ENCODE results near the gene ZNF470.

The ZNF470 gene

DNA sequence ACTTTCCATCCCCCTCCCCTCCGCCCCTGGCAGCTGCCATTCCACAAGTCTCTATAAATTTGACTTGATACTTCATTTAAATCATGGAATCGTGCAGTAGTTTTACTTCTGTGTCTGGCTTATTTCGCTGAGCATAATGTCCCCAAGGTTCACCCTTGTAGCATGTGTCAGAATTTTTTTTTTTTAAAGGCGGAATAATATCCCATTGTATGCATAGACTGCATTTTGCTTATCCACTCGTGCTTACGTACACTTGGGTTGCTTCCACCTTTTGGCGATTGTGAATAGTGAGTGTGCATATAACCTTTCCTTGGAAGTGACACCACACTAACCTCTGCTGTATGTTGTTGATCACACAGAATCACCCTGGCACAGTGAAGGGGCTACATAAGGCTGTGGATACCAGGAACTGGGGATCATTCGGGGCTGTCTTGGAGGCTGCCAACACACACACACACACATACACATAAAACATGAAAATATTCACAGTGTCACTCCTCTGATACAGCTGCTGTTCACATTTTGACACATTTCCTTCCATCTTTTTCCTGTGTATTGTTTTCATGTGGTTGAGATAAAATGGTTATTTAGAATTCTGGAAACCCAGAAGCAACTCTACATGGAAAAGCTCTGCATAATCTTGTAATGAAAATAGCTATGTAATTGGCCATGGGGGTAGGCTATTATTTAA lies 41.2 kb downstream of the ZNF470 start:
- no peak for DNase-seq (ENCODE audit: low read depth in 2 of 2)

DNA sequence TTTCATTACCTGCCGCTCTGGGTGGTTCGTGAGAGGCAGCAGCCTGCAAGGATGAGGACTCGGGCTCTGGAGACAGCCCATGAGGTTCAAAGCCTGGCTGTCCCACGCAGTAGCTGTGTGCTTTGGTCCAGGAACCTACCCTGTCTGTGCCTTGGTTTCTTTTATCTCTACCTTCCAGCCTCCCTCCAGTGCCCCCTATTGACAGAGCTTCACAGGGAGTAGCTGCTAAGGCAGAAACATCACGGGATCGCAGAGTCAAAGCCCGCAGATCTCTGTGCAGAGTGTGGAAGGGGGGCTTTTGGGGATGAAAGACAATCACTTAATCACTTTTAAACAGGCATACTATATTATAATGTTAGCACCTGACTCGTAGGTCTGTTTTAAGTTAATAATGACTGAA lies 44.0 kb downstream of the ZNF470 start:
- no peak for DNase-seq (ENCODE audit: low read depth in 2 of 2)

DNA sequence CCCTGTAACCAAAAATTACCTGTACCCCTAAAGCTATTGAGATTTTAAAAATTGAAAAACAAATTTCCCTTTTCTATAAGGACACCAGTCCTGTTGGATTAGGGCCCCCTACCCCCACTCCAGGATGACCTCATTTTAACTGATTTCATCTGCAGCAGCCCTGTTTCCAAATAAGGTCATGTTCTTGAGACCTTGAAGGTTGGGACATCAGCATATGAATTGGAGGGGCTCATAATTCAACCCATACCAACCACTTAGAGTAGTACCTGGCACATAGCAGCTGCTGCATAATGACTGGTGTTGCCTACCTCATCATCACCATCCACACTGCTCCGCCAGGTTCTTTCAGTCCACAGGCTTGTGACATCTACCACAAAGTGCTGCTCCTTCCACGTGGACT lies 45.5 kb downstream of the ZNF470 start:
- no peak for DNase-seq (ENCODE audit: low read depth in 2 of 2)

DNA sequence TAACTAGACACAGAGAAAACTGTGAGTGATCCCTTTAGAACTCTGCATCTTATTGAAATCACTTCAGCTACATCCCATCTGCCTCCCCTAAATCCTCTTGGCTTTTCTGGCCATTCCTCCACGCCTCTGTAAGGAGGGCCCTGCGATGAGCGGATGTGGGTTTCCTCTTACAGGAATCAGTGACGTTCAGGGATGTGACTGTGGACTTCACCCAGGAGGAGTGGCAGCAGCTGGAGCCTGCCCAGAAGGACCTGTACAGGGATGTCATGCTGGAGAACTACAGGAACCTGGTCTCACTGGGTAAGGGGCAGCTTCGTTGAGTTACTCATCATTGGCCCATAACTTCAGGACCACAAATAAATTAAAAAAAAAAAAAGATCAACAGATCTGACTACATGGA lies 46.4 kb downstream of the ZNF470 start:
- DNase-seq (ENCODE audit: low read depth in 2 of 2), result no peak

DNA sequence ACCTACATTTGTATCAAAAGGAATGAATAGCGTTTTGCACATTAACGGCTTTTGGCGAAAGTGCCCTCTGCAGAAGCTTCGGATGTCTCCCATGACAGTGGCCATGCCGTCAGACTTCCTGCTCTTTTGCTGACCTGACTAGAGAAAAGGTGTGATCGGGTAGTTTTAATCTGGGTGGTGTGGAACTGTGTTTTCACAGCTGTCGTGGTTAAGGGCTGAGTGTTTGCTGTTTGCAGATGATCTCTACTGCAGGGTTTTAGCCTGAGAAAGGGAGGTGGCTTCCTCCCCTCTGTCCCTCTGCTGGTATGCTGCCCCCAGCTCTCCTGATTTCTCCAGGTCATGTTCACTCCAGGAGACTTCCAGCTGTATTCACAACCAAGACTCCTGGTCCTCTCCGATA lies 50.3 kb downstream of the ZNF470 start:
- no peak for DNase-seq (ENCODE audit: low read depth in 2 of 2)

DNA sequence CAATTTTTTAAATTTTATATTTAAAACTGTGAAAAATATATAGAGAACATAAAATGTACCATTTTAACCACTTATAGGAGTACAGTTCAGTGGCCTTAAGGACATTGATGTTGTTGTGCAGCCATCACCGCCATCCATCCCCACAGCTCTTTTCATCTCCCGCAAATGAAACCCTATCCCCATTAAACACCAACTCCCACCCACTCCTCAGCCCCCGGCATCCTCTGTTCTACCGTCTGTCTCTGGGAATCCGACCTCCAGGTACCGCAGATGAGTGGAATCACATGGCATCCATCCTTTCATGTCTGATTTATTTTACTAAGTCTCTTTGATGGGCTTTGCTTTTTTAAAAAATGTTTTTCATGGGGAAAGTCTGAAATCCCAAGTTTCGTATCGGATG lies 51.9 kb downstream of the ZNF470 start:
- no peak for DNase-seq (ENCODE audit: low read depth in 2 of 2)

DNA sequence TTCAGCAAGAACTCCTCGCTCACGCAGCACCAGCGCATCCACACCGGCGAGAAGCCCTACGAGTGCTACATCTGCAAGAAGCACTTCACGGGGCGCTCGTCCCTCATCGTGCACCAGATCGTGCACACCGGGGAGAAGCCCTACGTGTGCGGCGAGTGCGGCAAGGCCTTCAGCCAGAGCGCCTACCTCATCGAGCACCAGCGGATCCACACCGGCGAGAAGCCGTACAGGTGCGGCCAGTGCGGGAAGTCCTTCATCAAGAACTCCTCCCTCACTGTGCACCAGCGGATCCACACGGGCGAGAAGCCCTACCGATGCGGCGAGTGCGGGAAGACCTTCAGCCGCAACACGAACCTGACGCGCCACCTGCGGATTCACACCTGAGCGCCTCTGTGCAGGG lies 55.1 kb downstream of the ZNF470 start:
- no peak for DNase-seq (ENCODE audit: low read depth in 2 of 2)

DNA sequence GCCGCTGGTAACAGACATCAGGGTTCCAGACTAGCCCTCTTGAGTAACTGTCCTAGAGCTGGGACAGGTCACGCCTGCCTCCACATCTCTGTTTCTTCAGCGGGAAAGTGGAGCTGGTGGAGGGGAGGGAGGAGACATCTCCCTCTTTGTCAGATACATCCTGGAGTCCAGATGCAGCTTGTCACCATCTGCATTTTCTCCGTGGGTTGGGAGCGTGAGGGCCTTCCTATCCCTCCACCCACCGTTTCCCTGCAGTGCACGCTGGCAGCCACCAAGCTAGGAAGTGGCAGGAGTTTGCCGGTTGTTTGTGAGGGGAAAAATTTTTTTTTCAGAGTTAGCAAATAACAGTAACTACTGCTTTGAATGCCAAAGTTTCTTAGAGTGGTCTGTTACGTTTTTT lies 55.7 kb downstream of the ZNF470 start:
- DNase-seq (ENCODE audit: low read depth in 2 of 2), result no peak

DNA sequence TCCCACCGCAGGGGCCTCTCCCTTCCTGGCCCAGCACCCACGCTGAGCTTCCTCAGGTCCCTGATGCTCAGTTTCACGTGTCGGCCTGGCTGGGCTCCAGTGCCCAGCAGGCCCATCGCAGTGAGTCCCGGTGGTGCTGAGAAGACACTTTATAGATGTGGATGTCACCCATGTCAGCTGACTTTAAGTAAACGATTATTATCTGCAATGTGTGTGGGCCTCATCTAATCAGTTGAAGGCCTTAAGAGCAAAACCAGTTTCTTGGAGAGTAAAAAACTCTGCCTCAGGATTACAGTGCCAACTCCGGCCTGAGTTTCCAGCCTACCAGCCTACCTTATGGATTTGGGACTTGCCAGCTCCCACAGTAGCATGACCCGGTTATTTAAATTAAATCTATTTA lies 58.4 kb downstream of the ZNF470 start:
- no peak for DNase-seq (ENCODE audit: low read depth in 2 of 2)

DNA sequence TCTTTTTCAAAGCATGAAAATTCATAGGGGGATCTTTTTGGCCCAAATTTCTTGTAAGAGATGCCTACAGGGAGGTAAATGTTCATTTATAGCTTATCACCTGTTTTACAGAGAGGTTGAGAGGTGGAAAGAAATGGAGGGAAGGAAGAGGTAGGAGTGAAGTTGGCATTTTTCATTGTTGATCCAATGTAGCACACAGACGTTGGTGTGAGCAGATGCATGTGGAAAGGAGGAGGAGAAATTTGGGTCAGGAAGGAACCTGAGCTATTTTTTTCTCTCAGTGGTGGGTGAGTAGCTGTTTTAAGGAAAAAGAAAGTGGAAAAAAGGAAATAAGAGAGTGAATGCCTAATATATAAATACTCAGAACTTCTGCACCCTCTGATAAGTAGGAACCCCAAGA lies 65.8 kb downstream of the ZNF470 start:
- DNase-seq (ENCODE audit: low read depth in 2 of 2), result no peak

DNA sequence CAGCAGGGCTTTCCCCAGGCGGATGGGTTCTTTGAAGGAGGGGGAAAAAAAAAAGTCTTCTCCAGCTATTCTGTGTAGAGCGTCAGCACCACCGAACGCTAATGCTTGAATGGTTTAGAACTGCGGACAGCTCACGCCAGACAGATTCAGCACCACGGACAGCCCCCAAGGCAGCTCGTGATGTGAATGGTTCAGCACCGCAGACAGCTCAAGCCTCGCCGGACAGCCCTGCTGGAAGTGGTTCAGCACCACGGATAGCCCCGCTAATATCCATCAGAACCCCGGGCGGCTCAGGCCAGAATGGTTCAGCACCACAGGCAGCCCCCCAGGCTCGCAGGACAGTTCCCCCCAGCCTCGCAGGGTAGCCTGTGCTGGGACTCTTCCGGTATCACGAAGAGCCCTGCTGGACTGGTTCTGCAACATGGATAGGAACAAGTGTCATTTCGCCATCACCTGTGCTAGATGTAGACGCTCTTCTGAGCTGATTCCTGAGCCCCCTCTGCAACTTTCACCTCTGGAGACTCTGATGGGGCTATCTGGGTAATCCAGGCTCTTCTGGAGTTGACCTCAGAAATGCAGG lies 70.8 kb downstream of the ZNF470 start:
- DNase-seq (ENCODE audit: low read depth in 2 of 2), result peak; percentile 18 to 30

Measured in stimulated activated CD4-positive, alpha-beta T cell treated with anti-CD3 and anti-CD28 coated beads, Interleukin-15, amount 100 ng/mL, for 48 hours (primary cell).